A549 (cell line): ENCODE measurements around the gene SENP8. TPM values are rescaled to one million over a fixed set of nuclear protein-coding genes. Genes with fewer than 3 reads are reported as not detected.

Source experiments
- ATAC-seq, 2 experiments: fragments of 200-7000 bp in 1 of 2; fragments of >200 bp in 1 of 2; cut with Nextera tagmentation in 1 of 2; cut with Tn5 transposase in 1 of 2; 3 replicates each; pipeline versions ENCODE4 v1.8.0 to v1.9.1; 2018 to 2020; ENCODE audit warnings: mild to moderate bottlenecking in 1 of 2, moderate library complexity in 1 of 2
- CTCF ChIA-PET: fragments of 300-600 bp; sonication (Branson Sonifier 250); formaldehyde crosslinking; extraction: SDS; loops from one replicate; lab custom pipeline; 2021; ENCODE audit warnings: antibody characterized with exemption, inconsistent platforms; lab: Yijun Ruan, JAX
- POLR2A ChIA-PET: fragments of 350-600 bp; formaldehyde crosslinking; extraction: SDS; loops from one replicate; lab custom pipeline; 2021; ENCODE audit warnings: antibody characterized with exemption, inconsistent platforms; lab: Yijun Ruan, JAX
- DNase-seq, 2 experiments: peaks; one replicate each; pipeline versions ENCODE4 v3.0.0 to v3.0.0-alpha.2; 2011 to 2016; ENCODE audit warnings: low read depth in 1 of 2, low spot score in 1 of 2
- FAIRE-seq: peaks from 2 replicates; lab custom pipeline; 2011; peaks lifted over from hg19 to GRCh38; lab: Jason Lieb, UNC
- H3K27ac ChIP-seq, 2 experiments: fragments of >200 bp; sonication (Bioruptor Twin); formaldehyde crosslinking; 3 replicates each; pipeline ENCODE4 v1.5.1; 2016 to 2017
- H3K4me1 ChIP-seq: fragments of >200 bp; sonication (Bioruptor Twin); formaldehyde crosslinking; 3 replicates; pipeline ENCODE4 v1.6.1; 2016
- H3K4me2 ChIP-seq: fragments of >200 bp; sonication (Bioruptor Twin); formaldehyde crosslinking; 3 replicates; pipeline ENCODE4 v1.6.1; 2016
- H3K4me3 ChIP-seq: fragments of >200 bp; sonication (Bioruptor Twin); formaldehyde crosslinking; 3 replicates; pipeline ENCODE4 v1.5.1; 2016
- H3K9me3 ChIP-seq: fragments of >200 bp; sonication (Bioruptor Twin); formaldehyde crosslinking; 3 replicates; pipeline ENCODE4 v1.6.1; 2016
- CEBPB ChIP-seq, 2 experiments: fragments of >200 bp in 1 of 2; sonication (Bioruptor Twin) in 1 of 2; formaldehyde crosslinking in 1 of 2; IDR thresholded peaks; 2 replicates each; pipeline ENCODE4 v1.6.1; 2012 to 2016
- CHD2 ChIP-seq: fragments of 150-350 bp; IDR thresholded peaks from 2 replicates; pipeline ENCODE4 v1.6.1; 2014; ENCODE audit warnings: low read length; ENCODE audit not compliant: partially characterized antibody
- CHD4 ChIP-seq: fragments of 200-600 bp; sonication (generic); IDR thresholded peaks from 2 replicates; pipeline ENCODE4 v1.6.1; 2016; ENCODE audit warnings: antibody characterized with exemption, mild to moderate bottlenecking, borderline replicate concordance
- E2F6 ChIP-seq: IDR thresholded peaks from 2 replicates; pipeline ENCODE4 v1.6.1; 2012; ENCODE audit warnings: low read depth, borderline replicate concordance
- EHF ChIP-seq: fragments of 250-450 bp; sonication (Bioruptor Pico); IDR thresholded peaks from 2 replicates; pipeline ENCODE4 v1.5.0; 2020; ENCODE audit warnings: mild to moderate bottlenecking
- FOSL2 ChIP-seq, 2 experiments: fragments of 450-650 bp in 1 of 2; fragments of >200 bp in 1 of 2; sonication (Bioruptor Twin) in 1 of 2; formaldehyde crosslinking; IDR thresholded peaks; 2 replicates each; pipeline versions ENCODE4 v1.5.0 to v1.6.1; 2016 to 2020; ENCODE audit warnings: mild to moderate bottlenecking in 1 of 2, moderate library complexity in 1 of 2
- GATA3 ChIP-seq: IDR thresholded peaks from 2 replicates; pipeline ENCODE4 v1.6.1; 2012; ENCODE audit warnings: borderline replicate concordance
- HMGXB4 ChIP-seq: fragments of 250-450 bp; sonication (Bioruptor Pico); IDR thresholded peaks from 2 replicates; pipeline ENCODE4 v1.5.0; 2021; ENCODE audit warnings: mild to moderate bottlenecking, moderate library complexity, borderline replicate concordance
- HOXA7 ChIP-seq: fragments of 250-450 bp; sonication (Bioruptor Pico); IDR thresholded peaks from 2 replicates; pipeline ENCODE4 v1.5.0; 2020; ENCODE audit warnings: mild to moderate bottlenecking, moderate library complexity
- KDM1A ChIP-seq: fragments of 200-600 bp; sonication (generic); IDR thresholded peaks from 2 replicates; pipeline ENCODE4 v1.6.1; 2016; ENCODE audit warnings: low read depth, mild to moderate bottlenecking
- MAFK ChIP-seq: fragments of 450-650 bp; IDR thresholded peaks from 2 replicates; pipeline ENCODE4 v1.6.1; 2014; ENCODE audit not compliant: partially characterized antibody
- MAX ChIP-seq: IDR thresholded peaks from 2 replicates; pipeline ENCODE4 v1.6.1; 2012
- PHF8 ChIP-seq: fragments of 200-600 bp; sonication (generic); IDR thresholded peaks from 2 replicates; pipeline ENCODE4 v1.6.1; 2016; ENCODE audit warnings: low read depth, mild to moderate bottlenecking, antibody characterized with exemption, moderate library complexity, borderline replicate concordance
- REST ChIP-seq: fragments of 200-600 bp; sonication (generic); IDR thresholded peaks from 2 replicates; pipeline ENCODE4 v1.6.1; 2016; ENCODE audit warnings: antibody characterized with exemption, mild to moderate bottlenecking, moderate library complexity
- SREBF2 ChIP-seq: fragments of 450-650 bp; IDR thresholded peaks from 2 replicates; pipeline ENCODE4 v1.6.1; 2014; ENCODE audit warnings: mild to moderate bottlenecking, moderate library complexity
- ZSCAN20 ChIP-seq: fragments of 250-450 bp; sonication (Bioruptor Pico); IDR thresholded peaks from 2 replicates; pipeline ENCODE4 v1.8.0; 2022; ENCODE audit warnings: mild to moderate bottlenecking, moderate library complexity
- WGBS: methylation state at CpG from one replicate; pipeline ENCODE4 v1.1.6; 2017; ENCODE audit errors: missing lambda C conversion rate; 5-methylcytosine and 5-hydroxymethylcytosine counted together
- polyA plus RNA-seq, 4 experiments: library from polyadenylated mRNA; depleted of rRNA in 3 of 4; stranded (reverse); fragments of >200 nt; fragmentation: RNase III in 1 of 4; extraction: RNeasy Plus Mini Kit Qiagen cat#74134 plus additional on column Dnase treatment in 1 of 4; gene quantifications; 2 replicates in 3 of 4; 3 replicates in 1 of 4; pipeline ENCODE4 v1.2.3, GENCODE V29; 2011 to 2017

The SENP8 gene
- polyA plus RNA-seq, 2 of the 4 experiments (the other 2 are of a cell fraction), result 1.2 to 3.7 TPM

- TF ChIP-seq EHF (no peak), GATA3 (no peak), KDM1A (no peak), CHD4 (no peak), FOSL2 (IDR thresholded peaks at IDR 0.05) (no peak), FOSL2 (CRISPR knock-in tag; IDR thresholded peaks at IDR 0.05) (no peak), E2F6 (no peak)
Observed at GRCh38 chr15:72140088-72140487, 21.9 kb downstream of the SENP8 start (continued).

GRCh38 chr15:72141171-72142084 lies 23.2 kb downstream of the SENP8 start:
- WGBS, result 45% methylated on average over 4 of the region's 4 CpGs
- Histone ChIP-seq H3K27ac (no peak overlapping the region), H3K4me2 (peak overlapping the region; percentile 1; the same call in 1 of the 3 replicates), H3K4me1 (peaks cover 16% of the 10 kb centered on the region), H3K9me3 (no peaks in the 10 kb centered on the region), H3K4me3 (no peak overlapping the region)
- TF ChIP-seq PHF8, result no peak
- TF ChIP-seq GATA3, result peak; percentile 71
- TF ChIP-seq ZSCAN20 (CRISPR knock-in tag), result no peak
- ChIA-PET POLR2A (interaction anchor here (1.0 kb wide), 1 partner anchor 23 kb away, joined by 4 read pairs; the partner anchor contains the start of genes MYO9A and SENP8), CTCF (interaction anchor here (0.8 to 7.6 kb wide), 4 partner anchors 8 to 389 kb away, joined by 3 to 57 read pairs (median 4); partner anchors contain the start of genes MYO9A and SENP8)
- no peak; a peak in 1 of 6 replicates for ATAC-seq
- DNase-seq, result no peak
- no peak for FAIRE-seq

- CTCF ChIA-PET, result interaction anchor here (1.0 to 7.6 kb wide), 5 partner anchors 8 to 493 kb away, joined by 3 to 57 read pairs (median 6); no protein-coding TSS in a partner anchor
- DNase-seq, result no peak
- POLR2A ChIA-PET, result no interaction called here
- TF ChIP-seq CEBPB (IDR thresholded peaks at IDR 0.05), result no peak
- TF ChIP-seq REST, result no peak
- no peak for TF ChIP-seq HOXA7
- TF ChIP-seq SREBF2, result no peak
- TF ChIP-seq GATA3, result no peak
- TF ChIP-seq MAX, result no peak
- no peak for TF ChIP-seq MAFK
- TF ChIP-seq HMGXB4 (CRISPR knock-in tag), result no peak
- TF ChIP-seq CHD2, result no peak
- Histone ChIP-seq H3K9me3 (no peaks in the 10 kb centered on the region), H3K4me1 (peaks cover 11% of the 10 kb centered on the region), H3K4me3 (no peak overlapping the region), H3K4me2 (no peak overlapping the region), H3K27ac (no peak overlapping the region)
- FAIRE-seq, result no peak
- WGBS, result 88% methylated on average over 3 of the region's 3 CpGs
- no peak for ATAC-seq
Observed at GRCh38 chr15:72146221-72146620, 28.0 kb downstream of the SENP8 start.
